RCC 7860 (cell line): Measurements from ENCODE around the gene FMN1.

Experiments
- DNase-seq: peaks from one replicate; pipeline ENCODE4 v3.0.0-alpha.2; 2015; ENCODE audit warnings: low spot score
- FAIRE-seq: peaks from 2 replicates; lab custom pipeline; 2012; peaks lifted over from hg19 to GRCh38; lab: Jason Lieb, UNC

FMN1 gene

GRCh38 chr15:33194704-33195670 is at the start of gene FMN1:
FMN1 (minus strand) TSS chr15:33194714; CDS start chr15:33154914, 39,800 bp downstream.
- peak; percentile 83 for DNase-seq
- peak; percentile 46 for FAIRE-seq

- FAIRE-seq: peak; percentile 84
- DNase-seq: peak; percentile 91
Measured at GRCh38 chr15:33243869-33244268, 49.4 kb upstream of the FMN1 start.

GRCh38 chr15:33243393-33243792 is 48.9 kb upstream of the FMN1 start:
- DNase-seq (peak; percentile 82), FAIRE-seq (peak; percentile 71)

GRCh38 chr15:33242669-33243191 is 48.2 kb upstream of the FMN1 start:
- DNase-seq (peak; percentile 95), FAIRE-seq (peak; percentile 94)

- FAIRE-seq (peak; percentile 90), DNase-seq (peak; percentile 98)
Measured at GRCh38 chr15:33242165-33242564, 47.7 kb upstream of the FMN1 start.

- FAIRE-seq: no peak
Measured at GRCh38 chr15:33236841-33237509, 42.5 kb upstream of the FMN1 start.

GRCh38 chr15:33234020-33234461 is 39.5 kb upstream of the FMN1 start:
- peak; percentile 47 for DNase-seq
- FAIRE-seq: peak; percentile 81

More at GRCh38 chr15:33236841-33237509, 42.5 kb upstream of the FMN1 start:
- DNase-seq: no peak

- DNase-seq: peak; percentile 57
- peak; percentile 59 for FAIRE-seq
Measured at GRCh38 chr15:33226559-33227181, 32.2 kb upstream of the FMN1 start.

- FAIRE-seq (no peak), DNase-seq (no peak)
Measured at GRCh38 chr15:33218071-33218491, 23.6 kb upstream of the FMN1 start.

- no peak for DNase-seq
- FAIRE-seq: peak; percentile 59
Measured at GRCh38 chr15:33215941-33216872, 21.7 kb upstream of the FMN1 start.

- no peak for FAIRE-seq
- DNase-seq: no peak
Measured at GRCh38 chr15:33211176-33211808, 16.8 kb upstream of the FMN1 start.

- no peak for DNase-seq
- no peak for FAIRE-seq
Measured at GRCh38 chr15:33209575-33210481, 15.3 kb upstream of the FMN1 start.

- no peak for FAIRE-seq
- no peak for DNase-seq
Measured at GRCh38 chr15:33207646-33208045, 13.1 kb upstream of the FMN1 start.

GRCh38 chr15:33206366-33206765 is 11.9 kb upstream of the FMN1 start:
- no peak for FAIRE-seq
- DNase-seq: no peak

GRCh38 chr15:33204926-33205325 is 10.4 kb upstream of the FMN1 start:
- DNase-seq (no peak), FAIRE-seq (no peak)

- FAIRE-seq (no peak), DNase-seq (no peak)
Measured at GRCh38 chr15:33204087-33204486, 9.6 kb upstream of the FMN1 start.

- peak; percentile 93 for DNase-seq
- peak; percentile 93 for FAIRE-seq
Measured at GRCh38 chr15:33201491-33202231, 7.1 kb upstream of the FMN1 start.

- peak; percentile 84 for FAIRE-seq
- peak; percentile 68 for DNase-seq
Measured at GRCh38 chr15:33200903-33201302, 6.4 kb upstream of the FMN1 start.
